ENCODE results near the gene SRPK1.

GRCh38 chr6:35857853-35858252 lies 63.0 kb downstream of the SRPK1 start:
- TF ChIP-seq HDAC2 (CRISPR knock-in tag; IDR thresholded peaks at IDR 0.05) (no peak), CTCF (CRISPR knock-in tag; IDR thresholded peaks at IDR 0.05) (no peak), ZNF17 (CRISPR knock-in tag; IDR thresholded peaks at IDR 0.05) (no peak), HOXD1 (CRISPR knock-in tag; IDR thresholded peaks at IDR 0.05) (no peak), HNF4A (CRISPR knock-in tag; IDR thresholded peaks at IDR 0.05) (no peak), RELA (CRISPR knock-in tag; IDR thresholded peaks at IDR 0.05) (no peak), REST (IDR thresholded peaks at IDR 0.05; ENCODE audit: borderline replicate concordance in 1 of 2, low read depth in 1 of 2, low read length in 2 of 2) (no peak), EP300 (IDR thresholded peaks at IDR 0.05; ENCODE audit: low read depth in 2 of 2, low read length in 2 of 2) (no peak), EP300 (CRISPR knock-in tag; IDR thresholded peaks at IDR 0.05; ENCODE audit: borderline replicate concordance) (no peak), KDM4B (CRISPR knock-in tag; IDR thresholded peaks at IDR 0.05) (no peak), ZNF614 (CRISPR knock-in tag; IDR thresholded peaks at IDR 0.05; ENCODE audit: borderline replicate concordance) (no peak), ZNF746 (CRISPR knock-in tag; IDR thresholded peaks at IDR 0.05) (no peak), ZBTB7A (CRISPR knock-in tag; IDR thresholded peaks at IDR 0.05) (no peak), FOXJ3 (CRISPR knock-in tag; IDR thresholded peaks at IDR 0.05; ENCODE audit: borderline replicate concordance) (no peak)

Data from HepG2 (cell line).